Dermis blood vessel endothelial cell (primary cell): ENCODE measurements around the gene VSTM2L. TPM values are rescaled to one million over a fixed set of nuclear protein-coding genes. Genes with fewer than 3 reads are reported as not detected.
A peak's percentile ranks its signal among the peaks of the same experiment; 100 is the strongest.

ENCODE experiments used
- DNase-seq: peaks from one replicate; pipeline ENCODE4 v3.0.0; 2010
- total RNA-seq: library from RNA; depleted of rRNA; stranded (reverse); fragments of >200 nt; gene quantifications from 2 replicates; pipeline ENCODE4 v1.2.3, GENCODE V29; 2014

The VSTM2L gene
- total RNA-seq, 1 donor from 2014 or later, result 0.51 TPM

DNA sequence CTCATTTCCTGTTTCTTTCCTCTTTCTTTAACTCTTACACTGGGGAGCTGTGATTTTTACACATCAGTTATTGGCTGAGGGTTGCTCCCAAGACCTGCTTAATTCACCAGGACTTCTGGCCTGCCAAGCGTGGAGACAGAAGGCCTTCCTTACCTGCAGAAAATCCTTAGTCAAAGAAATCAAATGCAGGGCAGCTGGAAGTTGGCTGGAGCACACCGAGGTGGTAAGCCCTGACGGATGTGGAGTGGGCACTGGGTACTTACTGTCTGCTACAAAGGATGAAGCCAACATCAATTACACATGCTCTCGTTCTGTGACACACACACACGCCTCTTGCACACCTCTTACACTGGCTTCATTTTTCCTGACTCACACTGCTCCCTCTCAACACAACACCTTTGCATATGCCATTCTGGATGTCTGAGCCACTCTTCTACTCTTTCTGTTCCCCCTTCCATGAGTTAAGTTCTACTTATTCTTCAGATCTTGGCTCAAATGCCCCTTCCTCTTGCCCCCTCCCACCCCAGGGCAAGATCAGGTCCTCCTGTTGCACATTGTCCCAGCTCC is 68.7 kb downstream of the VSTM2L start:
- DNase-seq, result no peak

DNA sequence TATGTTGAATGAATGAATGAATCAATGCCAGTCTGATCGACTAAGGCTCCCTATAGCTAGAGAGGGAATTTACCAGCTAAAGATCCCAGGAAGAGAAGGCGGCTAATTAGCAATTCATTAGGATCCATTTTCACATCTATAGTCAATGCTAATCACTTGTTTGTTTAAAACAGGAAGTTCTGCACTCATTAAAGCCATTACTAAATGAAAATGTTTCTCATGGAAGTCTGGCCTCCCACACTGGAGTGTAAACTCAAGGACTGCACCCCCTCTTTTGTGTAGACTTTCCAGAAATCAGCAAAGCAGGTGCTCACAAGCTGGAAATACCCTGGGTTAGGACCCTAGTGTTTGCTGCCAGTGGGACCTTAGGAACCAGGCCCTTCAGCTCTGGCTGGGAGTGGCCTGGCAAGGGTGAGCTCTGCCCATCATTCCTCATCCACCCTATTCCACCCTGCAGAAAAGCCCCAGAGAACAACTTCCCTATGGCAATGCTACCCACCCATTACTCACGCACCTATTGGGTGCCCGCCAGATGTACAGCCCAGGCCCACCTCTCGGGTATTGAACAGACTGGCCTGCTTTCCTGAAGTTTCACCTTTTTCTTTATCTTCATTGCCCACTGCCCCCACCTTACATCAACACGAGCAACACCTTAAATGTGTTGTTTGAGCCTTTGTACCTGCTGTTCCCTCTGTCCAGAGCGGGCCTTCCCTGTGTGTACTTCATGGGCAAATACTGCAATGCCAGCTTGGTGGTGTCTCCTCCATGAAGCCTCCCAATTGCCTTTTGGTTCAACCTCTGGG is 69.5 kb downstream of the VSTM2L start:
- no peak for DNase-seq

DNA sequence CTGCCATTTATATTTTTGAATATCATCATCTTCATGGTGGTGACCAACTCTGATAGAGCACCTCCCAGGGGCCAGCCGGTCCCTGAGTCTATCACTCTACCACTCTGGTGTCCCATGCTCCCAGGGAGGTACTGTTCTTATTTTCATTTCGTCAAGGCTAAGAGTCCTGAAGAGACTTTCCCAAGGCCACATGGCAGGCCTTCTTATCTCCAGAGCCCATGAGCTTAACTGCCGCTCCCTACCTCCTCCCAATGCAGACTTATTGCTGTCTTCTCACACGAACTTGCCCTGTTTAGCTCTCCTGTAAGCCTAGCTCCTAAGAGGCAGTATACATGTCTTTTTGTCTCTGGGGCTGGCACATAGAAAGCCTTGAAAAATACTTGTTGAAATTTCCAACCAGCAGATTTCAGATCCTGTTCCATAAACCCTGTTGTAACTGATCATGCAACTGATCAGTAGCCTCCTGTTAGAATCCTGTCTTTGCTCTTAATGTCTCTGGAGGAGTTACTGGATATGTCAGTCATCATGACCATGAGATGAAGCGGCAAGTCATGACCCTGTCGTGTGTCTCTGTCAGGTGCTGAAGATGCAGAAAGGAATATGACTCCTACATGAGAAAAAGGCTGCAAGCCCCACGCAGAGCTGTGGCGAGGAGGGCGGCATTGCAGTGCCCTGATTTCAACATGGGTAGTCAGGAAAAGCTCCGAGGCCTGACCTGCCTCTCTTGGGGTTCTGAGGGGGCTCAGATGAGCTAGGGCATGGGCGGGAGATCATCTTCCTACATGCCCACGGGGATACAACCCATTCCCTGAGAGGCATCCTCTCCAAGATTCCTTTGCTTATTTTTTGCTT is 70.4 kb downstream of the VSTM2L start:
- no peak for DNase-seq

DNA sequence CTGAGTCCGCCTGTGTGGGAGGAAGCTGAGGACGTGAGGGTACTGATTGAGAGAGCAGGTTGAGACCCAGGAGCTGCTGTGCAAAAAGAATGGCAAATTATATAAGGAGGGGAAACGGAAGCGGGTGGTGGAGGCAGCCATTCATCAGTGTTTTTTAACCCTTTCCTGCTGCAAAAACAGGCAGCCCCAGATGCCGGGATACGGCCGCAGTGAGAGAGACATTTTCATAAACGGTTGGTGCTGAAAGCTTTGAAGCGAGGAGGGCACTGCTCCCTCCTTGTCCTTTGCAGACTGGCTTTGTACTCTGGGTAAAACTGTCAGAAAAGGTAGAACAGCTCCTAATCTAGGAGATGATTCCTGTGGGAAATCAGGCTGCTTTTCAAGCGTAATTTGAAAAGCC is 74.0 kb downstream of the VSTM2L start:
- no peak for DNase-seq

DNA sequence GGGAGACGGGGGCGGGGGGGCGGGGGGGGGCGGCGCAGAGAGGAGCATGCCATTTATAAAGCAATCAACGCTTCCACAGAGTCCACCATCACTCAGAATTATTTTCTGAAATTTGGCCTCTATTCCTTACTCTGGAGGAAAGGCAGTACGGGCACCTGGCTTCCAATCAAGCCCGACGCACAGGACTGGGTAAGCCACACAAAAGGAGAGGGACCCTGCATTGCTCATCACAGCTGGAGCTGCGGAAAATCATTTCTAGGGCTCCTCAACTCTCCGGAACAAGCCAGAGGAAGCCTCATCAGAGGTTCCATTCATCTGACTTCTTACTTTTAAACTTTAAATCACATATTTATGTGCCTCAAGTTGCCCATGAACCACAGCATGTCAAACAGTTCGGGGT is 74.4 kb downstream of the VSTM2L start:
- DNase-seq, result no peak

DNA sequence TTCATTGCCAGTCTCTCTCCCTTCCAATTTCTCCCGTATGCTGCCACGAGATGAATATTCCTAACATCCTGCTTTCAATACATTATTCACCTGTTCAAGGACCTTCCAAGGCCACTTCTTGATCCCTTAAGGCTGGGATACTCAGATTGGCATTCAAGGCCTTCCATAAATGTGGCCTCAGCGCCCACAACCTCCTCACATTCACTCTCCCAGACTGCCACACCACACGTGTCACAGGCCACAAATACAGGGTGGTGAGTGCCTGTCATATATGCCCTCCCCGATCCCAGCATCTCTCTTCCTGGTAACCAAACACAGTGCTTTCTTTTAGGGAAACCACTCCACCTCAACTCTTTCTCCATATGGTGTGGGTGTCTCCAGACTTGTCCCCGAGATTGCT is 74.9 kb downstream of the VSTM2L start:
- no peak for DNase-seq

DNA sequence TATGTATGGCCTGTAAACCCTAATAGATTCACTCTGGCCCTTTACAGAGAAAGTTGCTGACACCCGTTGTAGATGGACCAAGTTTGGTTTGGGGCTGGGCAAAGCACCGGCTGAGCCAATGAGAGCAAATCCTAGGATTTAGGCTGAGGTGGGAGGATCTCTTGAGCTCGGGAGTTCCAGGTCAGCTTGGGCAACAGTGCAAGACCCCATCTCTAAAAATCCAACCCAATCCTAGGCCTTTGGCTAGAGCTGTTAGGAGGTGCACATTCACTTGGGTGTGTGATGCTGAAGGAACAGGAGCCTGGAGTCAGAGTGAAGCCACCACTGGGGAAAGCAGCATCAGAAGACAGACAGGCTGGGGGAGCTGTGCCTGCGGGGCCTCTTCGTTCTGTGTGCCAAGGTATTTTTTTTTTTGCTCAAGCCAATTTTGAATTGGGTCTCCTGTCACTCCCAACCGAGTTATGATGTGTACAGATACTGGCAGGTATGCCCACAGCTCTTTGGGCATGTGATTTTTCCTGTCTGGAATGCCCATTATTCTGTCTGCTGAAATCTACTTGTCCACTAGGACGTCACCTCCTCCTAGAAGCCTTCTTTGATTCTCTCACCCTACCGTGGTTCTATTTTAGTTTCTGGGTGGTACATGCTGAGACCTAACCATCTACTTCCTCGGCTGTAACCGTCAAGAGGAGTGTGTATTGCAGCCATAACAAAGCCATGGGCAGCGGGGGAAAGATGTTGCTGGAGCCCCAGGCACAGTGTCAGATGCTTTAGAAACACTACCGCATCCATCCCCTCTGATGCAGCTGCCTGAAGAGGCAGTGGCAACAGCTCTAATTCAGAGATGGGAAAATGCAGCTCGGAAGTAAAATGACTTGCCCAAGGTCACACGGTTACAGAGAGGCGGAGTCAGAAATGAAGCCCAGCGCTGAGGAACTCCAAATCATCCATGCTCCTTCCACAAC is 76.4 kb downstream of the VSTM2L start:
- no peak for DNase-seq

DNA sequence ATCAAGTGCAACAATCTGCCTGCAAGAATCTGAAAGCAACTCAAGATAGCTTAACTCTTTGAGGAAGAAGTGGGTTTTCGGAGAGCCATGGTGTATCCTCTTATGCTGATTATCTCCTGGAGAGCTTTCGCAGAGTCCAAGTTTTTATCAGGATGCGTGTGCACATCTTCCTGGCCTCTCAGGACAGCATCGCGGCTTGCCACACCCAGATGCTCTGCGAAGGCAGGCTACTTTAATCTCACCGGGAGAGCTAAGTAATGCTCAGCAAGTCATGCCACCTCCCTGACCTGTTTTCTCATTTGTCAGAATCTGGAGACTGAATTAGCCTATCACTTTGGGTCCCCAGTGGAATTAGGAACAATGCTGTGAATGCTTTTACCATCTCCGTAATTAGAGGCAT is 77.5 kb downstream of the VSTM2L start:
- DNase-seq, result no peak

DNA sequence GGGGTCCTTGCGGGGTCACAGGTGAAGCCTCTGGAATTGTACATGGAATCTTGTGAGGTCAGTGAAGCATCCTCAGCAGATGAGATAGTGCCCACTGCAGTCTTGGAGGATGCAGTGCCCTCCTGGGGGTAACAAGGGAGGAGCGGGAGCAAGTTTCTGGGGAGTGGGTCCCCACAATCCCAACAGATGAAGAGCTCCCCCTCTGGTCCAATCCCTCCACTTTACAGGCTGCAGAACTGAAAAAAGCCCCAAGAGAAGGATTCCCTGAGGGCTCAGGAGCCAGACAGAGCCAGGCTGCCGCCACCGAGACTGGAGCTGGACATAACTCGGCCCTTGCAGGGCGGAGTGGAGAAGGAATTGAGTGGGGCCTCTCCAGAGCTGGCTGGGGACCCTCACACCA is 77.9 kb downstream of the VSTM2L start:
- no peak for DNase-seq

DNA sequence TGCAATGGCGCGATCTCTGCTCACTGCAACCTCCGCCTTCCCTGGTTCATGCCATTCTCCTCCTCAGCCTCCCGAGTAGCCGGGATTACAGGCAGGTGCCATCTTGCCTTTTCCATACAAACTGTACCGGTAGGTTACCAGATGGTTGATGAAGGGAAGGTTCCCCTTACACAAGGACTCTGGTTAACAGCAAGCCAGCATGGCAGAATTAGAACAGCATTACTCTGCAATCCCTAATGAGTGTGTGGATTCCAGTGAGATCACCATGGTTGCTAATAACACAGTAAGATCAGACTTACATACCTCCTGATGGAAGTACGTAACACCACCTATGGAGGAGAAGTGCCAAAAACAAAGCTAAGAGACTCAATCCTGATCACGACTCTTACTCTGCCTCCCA is 78.6 kb downstream of the VSTM2L start:
- DNase-seq, result no peak

DNA sequence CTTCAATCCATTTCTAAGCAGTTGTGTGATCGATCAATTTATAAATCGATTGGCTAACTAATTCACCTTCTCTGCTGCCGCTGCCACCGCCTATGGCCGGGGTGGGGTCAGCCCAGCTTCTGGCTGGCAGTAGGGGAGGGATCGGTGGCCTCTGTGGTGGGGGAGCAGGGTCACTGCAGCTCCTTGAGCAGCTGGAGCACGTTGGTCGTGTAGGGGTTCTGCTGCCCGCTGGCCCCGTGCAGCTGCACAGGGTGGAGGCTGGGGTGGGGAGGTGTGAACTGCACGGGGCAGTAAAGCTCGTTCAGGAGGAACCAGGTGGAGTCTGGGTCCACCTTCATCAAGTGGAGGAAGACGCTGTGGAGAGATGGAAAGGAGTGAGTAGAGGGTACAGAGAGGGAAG is 80.4 kb downstream of the VSTM2L start:
- no peak for DNase-seq

DNA sequence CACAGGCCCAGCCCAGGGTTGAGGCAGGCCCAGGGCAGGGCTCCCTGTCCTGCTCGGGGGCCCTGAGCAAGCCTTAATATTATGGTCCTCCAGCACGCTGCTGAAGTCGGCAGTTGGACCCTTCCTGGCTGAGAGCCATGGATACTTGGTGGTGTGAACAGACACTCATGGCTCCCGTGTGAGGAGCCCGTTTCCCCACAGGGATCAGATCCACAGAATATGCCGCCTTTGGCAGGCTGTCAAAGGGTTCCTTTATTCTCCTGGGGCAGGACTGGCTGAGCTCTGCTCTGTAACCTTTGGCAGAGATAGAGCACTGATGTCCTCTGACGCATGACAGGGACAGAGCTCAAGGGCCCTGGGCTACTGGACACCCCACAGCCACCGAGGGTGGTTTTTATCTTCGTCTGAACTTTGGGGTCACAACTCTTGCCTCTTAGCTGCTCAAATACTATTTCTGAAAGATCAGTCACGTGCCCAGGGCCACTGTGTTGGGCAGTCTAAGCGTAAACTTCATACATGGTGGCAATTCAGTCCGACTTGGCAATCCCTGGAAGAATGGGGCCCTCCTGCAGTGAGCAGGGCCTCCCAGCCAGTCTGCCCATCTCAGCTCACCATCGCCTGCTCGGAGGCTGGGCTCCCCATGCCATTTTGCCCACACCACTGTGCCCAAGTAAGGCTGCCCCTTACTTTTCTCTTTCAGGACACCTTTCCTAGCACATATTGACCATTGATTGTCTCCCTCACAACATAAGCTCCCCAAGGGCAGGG is 81.3 kb downstream of the VSTM2L start:
- no peak for DNase-seq

DNA sequence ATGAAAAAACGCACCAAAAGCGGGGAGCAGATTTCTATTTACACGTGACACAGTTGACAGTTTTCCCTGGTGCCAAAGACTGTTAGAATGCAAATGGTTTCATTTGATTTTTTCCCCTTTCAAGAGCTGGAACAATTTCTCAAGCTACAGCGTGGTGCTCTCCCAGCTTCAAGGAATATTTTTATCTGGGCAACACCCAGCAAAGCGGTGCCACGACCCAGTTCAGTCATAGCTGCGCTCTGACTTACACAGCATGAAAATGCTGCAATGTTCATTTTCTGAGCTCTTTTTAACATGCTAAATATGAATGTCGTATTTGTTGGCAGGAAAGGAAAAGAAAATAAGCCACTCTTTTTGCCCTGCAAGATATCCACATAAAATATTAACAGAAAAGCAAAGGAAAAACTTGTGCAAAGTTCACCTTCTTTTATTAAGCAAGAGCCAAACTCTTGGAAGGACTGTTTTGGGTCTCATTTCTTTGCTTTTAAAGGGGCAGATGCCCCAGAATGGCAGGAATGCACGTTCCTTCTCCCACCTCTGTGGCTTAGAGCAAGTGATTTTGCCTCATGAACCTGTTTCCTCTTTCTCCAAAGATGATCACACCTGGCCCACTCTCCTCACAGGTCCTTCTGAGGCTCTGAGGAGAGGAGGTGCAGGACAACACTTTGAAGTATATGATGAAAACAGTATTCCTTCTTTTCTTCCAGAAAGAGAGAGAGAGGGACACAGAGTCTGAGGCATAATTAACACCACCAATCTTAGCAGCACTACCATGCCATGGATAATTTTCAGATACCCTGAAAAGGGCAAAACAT is 83.3 kb downstream of the VSTM2L start:
- no peak for DNase-seq

DNA sequence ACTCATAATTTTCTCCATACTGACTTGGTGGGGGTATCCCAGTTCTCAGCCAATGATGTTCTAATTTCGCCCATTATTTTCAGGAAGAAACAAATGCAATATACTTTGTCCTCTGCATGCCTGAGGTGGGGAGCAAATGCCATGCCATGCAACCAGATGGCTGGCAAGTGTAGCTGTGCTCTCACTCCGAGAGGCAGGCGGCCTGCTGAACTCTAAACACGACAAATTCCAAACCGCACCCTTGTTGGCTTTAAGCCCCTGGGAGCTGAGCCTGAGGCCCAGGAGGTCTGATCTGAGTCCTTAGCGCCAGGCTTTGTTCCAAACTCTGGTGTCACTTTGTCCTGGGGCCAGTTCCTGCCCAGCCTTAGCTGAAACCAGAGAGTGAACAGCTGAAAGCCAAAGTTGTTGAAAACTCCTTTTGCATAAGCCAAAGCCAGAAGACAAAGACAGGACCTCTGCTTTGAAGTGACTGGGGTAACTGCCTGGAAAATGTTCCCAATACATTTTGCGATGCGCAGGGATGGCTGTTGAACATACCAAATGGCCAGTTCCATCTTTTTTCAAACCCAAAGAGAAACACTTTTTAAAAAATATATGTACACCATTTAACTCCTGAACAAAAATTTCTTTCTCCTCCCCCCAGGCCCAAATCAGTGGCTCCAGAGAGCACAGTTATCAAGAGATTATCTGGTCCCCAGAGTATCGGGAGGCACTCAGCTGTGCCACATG is 84.1 kb downstream of the VSTM2L start:
- no peak for DNase-seq

DNA sequence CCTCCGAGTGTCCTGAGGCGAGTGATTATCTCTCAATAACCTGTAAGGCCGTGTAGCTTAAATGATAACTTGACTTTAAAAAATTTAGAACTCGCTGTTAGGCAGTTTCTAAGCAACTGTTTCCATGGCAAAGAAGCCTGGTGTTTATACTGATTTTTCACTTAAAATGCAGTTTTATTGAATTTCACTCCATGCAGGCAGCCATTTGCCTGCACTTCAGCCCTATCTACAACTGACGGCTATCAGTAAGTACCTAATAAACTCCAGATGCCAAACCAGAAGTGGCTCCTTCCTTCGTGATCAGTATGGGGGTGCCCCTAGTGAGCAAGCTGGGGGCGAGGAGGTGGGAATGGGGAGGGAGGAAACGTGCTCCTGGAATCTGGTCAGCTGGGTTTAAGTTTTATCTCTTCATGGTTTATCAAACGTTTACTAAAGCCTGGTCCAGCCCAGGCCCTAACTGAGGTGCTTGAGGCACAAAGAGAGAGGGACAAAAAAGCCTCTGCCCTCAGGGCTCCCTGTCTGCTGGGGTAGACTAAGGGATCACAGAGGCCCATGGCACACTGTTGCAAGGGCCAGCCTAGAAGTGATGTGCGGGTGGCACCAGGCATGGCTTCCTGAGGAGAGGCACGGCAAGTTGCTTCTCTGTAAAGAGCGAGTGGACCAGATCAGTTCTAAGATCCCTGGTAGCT is 84.8 kb downstream of the VSTM2L start:
- DNase-seq, result no peak

DNA sequence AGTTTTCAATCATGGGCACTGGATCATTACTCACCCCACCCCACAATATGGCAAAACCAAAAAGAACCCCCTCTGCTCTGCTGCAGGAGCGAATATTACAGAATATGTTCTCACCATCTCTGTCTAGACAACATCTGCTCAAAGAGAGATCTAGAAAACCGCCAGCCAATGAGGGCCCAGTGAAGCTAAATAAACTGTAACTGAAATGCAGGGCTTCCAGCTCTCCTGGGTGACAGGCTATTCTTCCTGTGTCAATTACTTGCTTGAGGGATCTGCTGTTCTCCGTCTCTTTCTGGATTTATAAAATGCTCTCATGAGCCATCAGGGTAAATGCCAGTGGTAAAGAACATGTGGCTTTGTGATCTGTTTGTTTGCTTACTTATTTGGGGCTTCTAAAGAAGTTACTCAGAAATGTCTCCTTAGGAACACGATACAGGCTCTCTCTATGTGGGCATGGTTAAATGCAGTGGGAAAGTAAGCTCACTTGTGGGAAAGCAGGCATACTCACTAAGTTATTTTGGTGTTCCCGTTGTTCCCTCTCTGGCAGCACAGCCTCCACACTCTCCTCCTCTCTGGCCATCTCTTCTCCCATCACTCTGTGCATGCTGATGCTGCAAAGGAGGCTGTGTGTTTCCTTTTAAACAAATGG is 85.5 kb downstream of the VSTM2L start:
- DNase-seq, result no peak

DNA sequence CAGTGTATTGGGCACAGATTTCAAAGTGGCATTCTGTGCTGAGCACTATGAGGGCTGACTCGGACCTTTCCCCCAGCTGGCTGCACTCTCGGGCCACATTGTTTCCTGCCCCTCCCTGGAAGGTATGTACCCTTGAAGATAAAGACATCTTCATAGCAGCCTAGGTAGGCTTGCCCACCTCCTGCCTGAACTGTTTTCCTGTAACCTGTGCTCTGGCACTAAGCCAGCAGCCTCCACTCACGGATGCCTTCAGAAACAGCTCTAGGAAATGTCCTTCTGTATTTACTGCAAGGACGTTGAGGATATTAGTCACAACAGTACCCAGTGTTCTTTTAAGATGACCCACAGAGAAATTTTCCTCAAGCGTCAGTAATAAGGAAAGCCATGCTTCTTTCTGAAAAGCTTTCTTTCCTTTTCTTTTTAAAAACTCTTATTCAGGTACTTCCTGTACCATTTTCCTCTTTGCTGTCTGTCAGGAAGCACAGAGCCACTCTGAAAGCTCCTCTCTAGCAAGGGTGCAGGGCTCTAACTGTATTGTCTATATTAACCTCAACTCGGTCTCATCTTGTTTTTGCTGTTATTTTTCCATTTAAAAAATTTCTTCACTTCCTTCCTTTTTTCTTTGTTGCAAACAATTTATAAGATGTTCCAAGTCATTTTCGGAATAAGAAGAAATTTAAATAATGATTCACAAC is 86.8 kb downstream of the VSTM2L start:
- peak; percentile 69 for DNase-seq

DNA sequence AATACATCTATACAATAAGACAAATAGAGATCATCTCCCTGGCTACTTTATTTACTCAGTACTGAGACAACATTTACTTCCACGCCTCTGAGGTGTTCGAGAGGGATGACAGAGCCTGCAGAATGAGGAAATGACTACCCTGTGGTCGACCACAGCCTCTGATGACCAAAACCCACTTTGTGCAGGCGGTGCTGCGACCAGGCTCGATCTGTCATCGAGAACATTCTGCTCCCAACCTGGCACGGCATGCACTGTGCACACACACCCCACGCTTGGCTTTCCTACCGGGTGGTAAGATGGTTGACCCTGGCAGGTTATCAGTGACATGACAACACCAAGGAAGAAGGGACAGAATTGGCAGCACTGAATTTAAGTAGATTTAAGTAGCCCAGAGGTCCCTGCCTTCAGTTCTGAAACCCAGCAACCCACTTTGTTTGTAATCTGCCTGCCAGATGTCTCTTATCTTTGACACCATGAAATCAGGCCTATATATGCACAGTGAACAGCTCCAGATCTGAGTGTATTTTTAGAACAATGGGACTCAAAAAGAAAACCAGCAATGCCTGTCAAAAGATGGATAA is 87.7 kb downstream of the VSTM2L start:
- peak; percentile 62 for DNase-seq
